GM12892 (cell line): Measurements from ENCODE around the gene PIK3R5.

Source experiments
- POLR2A ChIP-seq: IDR thresholded peaks from 2 replicates; pipeline ENCODE4 v1.6.1; 2011; ENCODE audit warnings: low read depth, low read length, control low read depth
- POLR2AphosphoS5 ChIP-seq: IDR thresholded peaks from 2 replicates; pipeline ENCODE4 v1.6.1; 2011; ENCODE audit warnings: low read depth, low read length, control low read depth
- TAF1 ChIP-seq: IDR thresholded peaks from 2 replicates; pipeline ENCODE4 v1.6.1; 2011; ENCODE audit warnings: low read depth, mild to moderate bottlenecking, control low read depth, low read length, borderline replicate concordance

- TF ChIP-seq POLR2AphosphoS5, result no peak
- TF ChIP-seq POLR2A, result no peak
- TF ChIP-seq TAF1, result no peak
Observed at GRCh38 chr17:8849311-8850041, 116.0 kb downstream of the PIK3R5 start.
